HepG2 (cell line): ENCODE data around the gene FOXK2. TPM values are rescaled to one million over a fixed set of nuclear protein-coding genes. Genes with fewer than 3 reads are reported as not detected.

ENCODE experiments used
- ATAC-seq: fragments of 200-7000 bp; cut with Tn5 transposase; 3 replicates; pipeline ENCODE4 v1.9.1; 2020; ENCODE audit warnings: mild to moderate bottlenecking, moderate library complexity
- BruUV-seq: library from RNA; stranded (reverse); fragments of 400-500 nt; replicated peaks from 2 replicates; lab custom pipeline; 2021; lab: Mats Ljungman, UMichigan
- CTCF ChIA-PET: fragments of 300-600 bp; formaldehyde crosslinking; extraction: SDS; loops from one replicate; lab custom pipeline; 2021; ENCODE audit warnings: low total read pairs, inconsistent platforms, low intra/inter-chr PET ratio; lab: Yijun Ruan, JAX
- POLR2A ChIA-PET: fragments of 350-600 bp; sonication (Branson Sonifier 250); formaldehyde crosslinking; loops from one replicate; lab custom pipeline; 2020; ENCODE audit warnings: antibody characterized with exemption, inconsistent platforms; lab: Yijun Ruan, JAX
- DNase-seq: peaks from one replicate; pipeline ENCODE4 v3.0.0-alpha.2; 2015; ENCODE audit warnings: low spot score
- FAIRE-seq: peaks from 3 replicates; lab custom pipeline; 2011; peaks lifted over from hg19 to GRCh38; lab: Jason Lieb, UNC
- H2AFZ ChIP-seq: one replicate; pipeline ENCODE4 v1.6.1; 2011; ENCODE audit warnings: low read length, inconsistent platforms
- H3K27ac ChIP-seq: fragments of 300-600 bp; 3 replicates; pipeline ENCODE4 v1.8.0; 2011; ENCODE audit warnings: mixed run types, mild to moderate bottlenecking, mixed read lengths, low read length, inconsistent platforms; ENCODE audit not compliant: insufficient read depth; ENCODE audit errors: extremely low read length
- H3K27me3 ChIP-seq, 2 experiments: fragments of 200-600 bp in 1 of 2; 2 replicates in 1 of 2; 3 replicates in 1 of 2; pipeline versions ENCODE4 v1.6.0 to v1.8.0; 2011; ENCODE audit warnings: low read length in 2 of 2, mild to moderate bottlenecking in 2 of 2, moderate library complexity in 2 of 2, inconsistent platforms in 1 of 2; ENCODE audit not compliant: insufficient read depth in 2 of 2, control insufficient read depth in 1 of 2
- H3K36me3 ChIP-seq, 2 experiments: fragments of 200-600 bp in 1 of 2; replicated peaks in 1 of 2; 2 replicates in 1 of 2; 3 replicates in 1 of 2; pipeline versions ENCODE4 v1.5.1 to v1.8.0; 2011; ENCODE audit warnings: low read length in 2 of 2, inconsistent platforms in 1 of 2; ENCODE audit not compliant: insufficient read depth in 2 of 2, control insufficient read depth in 1 of 2
- H3K4me1 ChIP-seq: 2 replicates; pipeline ENCODE4 v1.5.1; 2012; ENCODE audit warnings: low read length, inconsistent platforms; ENCODE audit not compliant: insufficient read depth
- H3K4me2 ChIP-seq: 2 replicates; pipeline ENCODE4 v1.6.0; 2011; ENCODE audit warnings: low read depth, low read length, inconsistent platforms
- H3K4me3 ChIP-seq, 3 experiments: fragments of 200-600 bp in 1 of 3; sonication (generic), shearing (Covaris generic) in 1 of 3; replicated peaks in 1 of 3; 2 replicates each; pipeline ENCODE4 v1.5.1; 2011 to 2016; ENCODE audit warnings: low read length in 3 of 3, inconsistent platforms in 2 of 3, low read depth in 2 of 3, mild to moderate bottlenecking in 2 of 3, control low read depth in 1 of 3, mixed read lengths in 1 of 3; ENCODE audit not compliant: insufficient read depth in 1 of 3
- H3K79me2 ChIP-seq: one replicate; pipeline ENCODE4 v1.6.1; 2011; ENCODE audit warnings: low read length, inconsistent platforms; ENCODE audit not compliant: insufficient read depth
- H3K9ac ChIP-seq: 2 replicates; pipeline ENCODE4 v1.6.0; 2011; ENCODE audit warnings: mild to moderate bottlenecking, low read depth, low read length, inconsistent platforms; ENCODE audit not compliant: insufficient read depth
- H3K9me3 ChIP-seq: 2 replicates; pipeline ENCODE4 v1.5.1; 2012; ENCODE audit warnings: mild to moderate bottlenecking, low read length
- H4K20me1 ChIP-seq: 2 replicates; pipeline ENCODE4 v1.6.0; 2011; ENCODE audit warnings: inconsistent platforms, mild to moderate bottlenecking, low read length, moderate library complexity; ENCODE audit not compliant: insufficient read depth
- NR2F1 ChIP-seq, 2 experiments: fragments of 450-650 bp in 1 of 2; formaldehyde crosslinking in 1 of 2; IDR thresholded peaks; 2 replicates each; pipeline versions ENCODE4 v1.5.0 to v1.6.1; 2016 to 2020; ENCODE audit warnings: mild to moderate bottlenecking in 1 of 2, missing compliant biosample characterization in 1 of 2, missing genetic modification reagents in 1 of 2, moderate library complexity in 1 of 2
- PHF21A ChIP-seq: sonication (generic); formaldehyde crosslinking; IDR thresholded peaks from 2 replicates; pipeline ENCODE4 v1.5.0; 2020; ENCODE audit warnings: mild to moderate bottlenecking, missing genetic modification reagents
- TMF1 ChIP-seq: sonication (generic); formaldehyde crosslinking; IDR thresholded peaks from 2 replicates; pipeline ENCODE4 v1.8.1; 2022; ENCODE audit warnings: low read depth, missing genetic modification reagents
- ZGPAT ChIP-seq: IDR thresholded peaks from 2 replicates; pipeline ENCODE4 v1.6.1; 2016; ENCODE audit warnings: mild to moderate bottlenecking
- ZNF251 ChIP-seq: sonication (generic); formaldehyde crosslinking; IDR thresholded peaks from 2 replicates; pipeline ENCODE4 v1.9.0; 2021; ENCODE audit warnings: mild to moderate bottlenecking, missing genetic modification reagents
- ZNF367 ChIP-seq: sonication (generic); formaldehyde crosslinking; IDR thresholded peaks from 2 replicates; pipeline ENCODE4 v1.4.0; 2020; ENCODE audit warnings: missing genetic modification reagents, borderline replicate concordance
- ZNF564 ChIP-seq: sonication (generic); formaldehyde crosslinking; IDR thresholded peaks from 2 replicates; pipeline ENCODE4 v1.8.1; 2023; ENCODE audit warnings: mild to moderate bottlenecking, missing genetic modification reagents
- ZNF569 ChIP-seq: sonication (generic); formaldehyde crosslinking; IDR thresholded peaks from 2 replicates; pipeline ENCODE4 v1.5.0; 2020; ENCODE audit warnings: mild to moderate bottlenecking, missing genetic modification reagents, moderate library complexity, borderline replicate concordance
- ZSCAN20 ChIP-seq: sonication (generic); formaldehyde crosslinking; IDR thresholded peaks from 2 replicates; pipeline ENCODE4 v1.4.0; 2020; ENCODE audit warnings: missing genetic modification reagents, mild to moderate bottlenecking, borderline replicate concordance
- ZSCAN21 ChIP-seq: sonication (generic); formaldehyde crosslinking; IDR thresholded peaks from 2 replicates; pipeline ENCODE4 v1.8.0; 2022; ENCODE audit warnings: mild to moderate bottlenecking, missing genetic modification reagents, moderate library complexity, borderline replicate concordance
- WGBS: methylation state at CpG from one replicate; pipeline ENCODE4 v1.1.6; 2017; ENCODE audit warnings: low lambda C conversion rate; 5-methylcytosine and 5-hydroxymethylcytosine counted together
- in situ Hi-C: cut with HindIII; loops from 2 replicates; pipeline ENCODE4 v1.10.0; 2017; ENCODE audit warnings: low pct_unique_long_range_greater_than_20kb; ENCODE audit not compliant: extremely low pct_ligation_motif_present
- intact Hi-C: fragments of 100-400 bp; cut with micrococcal nuclease; formaldehyde crosslinking; loops from one replicate; pipeline ENCODE4 v1.10.0; 2022; ENCODE audit not compliant: unreplicated experiment
- polyA plus RNA-seq, 8 experiments: library from polyadenylated mRNA; depleted of rRNA in 3 of 8; stranded (reverse) in 7 of 8; unstranded in 1 of 8; fragments of >200 nt; fragmentation: Illumina TruSeq in 4 of 8; extraction: Trizol in 4 of 8; gene quantifications; 2 replicates each; pipeline versions ENCODE4 v1.2.1 to v1.2.3, GENCODE V29; 2011 to 2016; ENCODE audit warnings: low read depth in 4 of 8, missing spikeins in 1 of 8, mixed read lengths in 1 of 8; ENCODE audit not compliant: insufficient read depth in 1 of 8
- total RNA-seq, 5 experiments: library from RNA; depleted of rRNA; stranded (reverse); fragments of >200 nt; fragmentation: Illumina TruSeq; extraction: Trizol; gene quantifications; 2 replicates each; pipeline ENCODE4 v1.2.3, GENCODE V29; 2016; ENCODE audit warnings: low read depth in 1 of 5

Gene FOXK2
- total and polyA plus RNA-seq, 2 of the 13 experiments (the other 11 are each of a cell fraction or from before 2014, with no cell fraction given), result 67.1 to 67.2 TPM

DNA sequence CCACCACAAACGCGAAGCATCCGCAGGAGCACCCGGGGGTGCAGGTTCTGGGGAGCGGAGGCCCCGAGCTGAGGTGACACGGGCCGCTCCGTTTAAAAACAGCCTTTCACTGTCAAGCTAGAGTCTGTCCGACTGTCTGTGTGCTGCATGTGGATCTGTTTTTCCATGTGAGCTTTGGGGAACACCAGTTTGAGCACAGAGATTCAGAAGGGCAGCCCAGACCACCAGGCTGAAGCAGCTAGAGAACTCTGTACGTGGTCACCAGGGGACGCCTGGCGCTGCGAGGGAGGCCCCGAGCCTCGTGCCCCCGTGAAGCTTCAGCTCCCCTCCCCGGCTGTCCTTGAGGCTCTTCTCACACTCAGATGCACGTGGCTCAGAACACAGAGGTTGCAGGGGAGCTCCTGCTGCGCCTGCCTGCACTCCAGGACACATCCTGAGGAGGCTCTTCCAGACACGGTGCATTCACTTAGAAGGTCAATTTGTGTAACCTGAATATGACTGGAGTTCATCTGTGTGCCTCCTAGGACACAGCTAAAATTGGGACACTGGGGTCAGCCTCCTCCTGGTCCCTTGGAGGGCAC is 15.7 kb upstream of the FOXK2 start (continued):
- TF ChIP-seq ZNF367 (CRISPR knock-in tag) (peak; percentile 35; the same call in 1 of the 2 replicates), ZNF569 (no peak), ZSCAN20 (CRISPR knock-in tag) (no peak), ZNF251 (CRISPR knock-in tag) (0 out of 2 replicates have a peak, but pooled peaks have one; percentile 43)
- TF ChIP-seq, all 625 proteins: peak for 289

DNA sequence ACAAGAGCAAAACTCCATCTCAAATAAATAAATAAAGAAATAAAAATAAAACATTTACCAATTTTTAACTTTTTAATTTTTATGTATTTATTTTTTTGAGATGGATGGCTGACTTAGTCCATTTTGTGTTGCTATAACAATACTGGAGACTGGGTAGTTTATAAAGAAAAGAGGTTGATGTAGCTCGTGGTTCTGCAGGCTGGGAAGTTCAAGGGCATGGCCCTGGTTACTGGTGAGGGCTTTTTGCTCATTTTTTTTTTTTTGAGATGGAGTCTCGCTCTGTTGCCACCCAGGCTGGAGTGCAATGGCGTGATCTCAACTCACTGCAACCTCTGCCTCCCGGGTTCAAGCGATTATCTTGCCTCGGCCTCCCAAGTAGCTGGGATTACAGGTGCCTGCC is 14.2 kb upstream of the FOXK2 start:
- Histone ChIP-seq H3K9me3 (no peaks in the 10 kb centered on the region), H3K4me1 (peaks cover 58% of the 10 kb centered on the region), H3K9ac (no peak overlapping the region), H3K4me3 (no peak overlapping the region), H3K4me2 (no peak overlapping the region), H4K20me1 (no peaks in the 10 kb centered on the region), H3K27ac (no peak overlapping the region), H3K36me3 (no peaks in the 10 kb centered on the region), H2AFZ (no peak overlapping the region), H3K79me2 (no peaks in the 10 kb centered on the region), H3K27me3 (no peaks in the 10 kb centered on the region)
- TF ChIP-seq TMF1 (CRISPR knock-in tag) (no peak), PHF21A (CRISPR knock-in tag) (no peak), ZGPAT (CRISPR knock-in tag) (0 out of 2 replicates have a peak, but pooled peaks have one; percentile 9), ZNF564 (peak; percentile 98), NR2F1 (CRISPR knock-in tag; IDR thresholded peaks at IDR 0.05) (0 out of 4 replicates have a peak, but pooled peaks of 1 of the 2 experiments have one; percentile 12), ZSCAN21 (CRISPR knock-in tag) (no peak)
- WGBS, result 82% methylated on average over 6 of the region's 6 CpGs
- no TSS peak for BruUV-seq
- CTCF ChIA-PET, result no interaction called here
- POLR2A ChIA-PET, result interaction anchor here (1.6 to 5.1 kb wide), 4 partner anchors 10 to 14 kb away, joined by 9 to 30 read pairs (median 15); partner anchors contain the start of gene FOXK2
- intact Hi-C loops (no loop called here), in situ Hi-C loops (no loop called here)
- DNase-seq (no peak), ATAC-seq (no peak), FAIRE-seq (no peak)
